HepG2 (cell line): ENCODE measurements around the gene ZNF48. TPM values are rescaled to one million over a fixed set of nuclear protein-coding genes. Genes with fewer than 3 reads are reported as not detected.

ENCODE experiments used
- ATAC-seq: fragments of 200-7000 bp; cut with Tn5 transposase; 3 replicates; pipeline ENCODE4 v1.9.1; 2020; ENCODE audit warnings: mild to moderate bottlenecking, moderate library complexity
- BruUV-seq: library from RNA; stranded (reverse); fragments of 400-500 nt; replicated peaks from 2 replicates; lab custom pipeline; 2021; lab: Mats Ljungman, UMichigan
- CTCF ChIA-PET: fragments of 300-600 bp; formaldehyde crosslinking; extraction: SDS; loops from one replicate; lab custom pipeline; 2021; ENCODE audit warnings: low total read pairs, inconsistent platforms, low intra/inter-chr PET ratio; lab: Yijun Ruan, JAX
- POLR2A ChIA-PET: fragments of 350-600 bp; sonication (Branson Sonifier 250); formaldehyde crosslinking; loops from one replicate; lab custom pipeline; 2020; ENCODE audit warnings: antibody characterized with exemption, inconsistent platforms; lab: Yijun Ruan, JAX
- DNase-seq: peaks from one replicate; pipeline ENCODE4 v3.0.0-alpha.2; 2015; ENCODE audit warnings: low spot score
- FAIRE-seq: peaks from 3 replicates; lab custom pipeline; 2011; peaks lifted over from hg19 to GRCh38; lab: Jason Lieb, UNC
- H2AFZ ChIP-seq: one replicate; pipeline ENCODE4 v1.6.1; 2011; ENCODE audit warnings: low read length, inconsistent platforms
- H3K27ac ChIP-seq: fragments of 300-600 bp; 3 replicates; pipeline ENCODE4 v1.8.0; 2011; ENCODE audit warnings: mixed run types, mild to moderate bottlenecking, mixed read lengths, low read length, inconsistent platforms; ENCODE audit not compliant: insufficient read depth; ENCODE audit errors: extremely low read length
- H3K27me3 ChIP-seq, 2 experiments: fragments of 200-600 bp in 1 of 2; 2 replicates in 1 of 2; 3 replicates in 1 of 2; pipeline versions ENCODE4 v1.6.0 to v1.8.0; 2011; ENCODE audit warnings: low read length in 2 of 2, mild to moderate bottlenecking in 2 of 2, moderate library complexity in 2 of 2, inconsistent platforms in 1 of 2; ENCODE audit not compliant: insufficient read depth in 2 of 2, control insufficient read depth in 1 of 2
- H3K36me3 ChIP-seq, 2 experiments: fragments of 200-600 bp in 1 of 2; replicated peaks in 1 of 2; 2 replicates in 1 of 2; 3 replicates in 1 of 2; pipeline versions ENCODE4 v1.5.1 to v1.8.0; 2011; ENCODE audit warnings: low read length in 2 of 2, inconsistent platforms in 1 of 2; ENCODE audit not compliant: insufficient read depth in 2 of 2, control insufficient read depth in 1 of 2
- H3K4me1 ChIP-seq: 2 replicates; pipeline ENCODE4 v1.5.1; 2012; ENCODE audit warnings: low read length, inconsistent platforms; ENCODE audit not compliant: insufficient read depth
- H3K4me2 ChIP-seq: 2 replicates; pipeline ENCODE4 v1.6.0; 2011; ENCODE audit warnings: low read depth, low read length, inconsistent platforms
- H3K4me3 ChIP-seq, 3 experiments: fragments of 200-600 bp in 1 of 3; sonication (generic), shearing (Covaris generic) in 1 of 3; replicated peaks in 1 of 3; 2 replicates each; pipeline ENCODE4 v1.5.1; 2011 to 2016; ENCODE audit warnings: low read length in 3 of 3, inconsistent platforms in 2 of 3, low read depth in 2 of 3, mild to moderate bottlenecking in 2 of 3, control low read depth in 1 of 3, mixed read lengths in 1 of 3; ENCODE audit not compliant: insufficient read depth in 1 of 3
- H3K79me2 ChIP-seq: one replicate; pipeline ENCODE4 v1.6.1; 2011; ENCODE audit warnings: low read length, inconsistent platforms; ENCODE audit not compliant: insufficient read depth
- H3K9ac ChIP-seq: 2 replicates; pipeline ENCODE4 v1.6.0; 2011; ENCODE audit warnings: mild to moderate bottlenecking, low read depth, low read length, inconsistent platforms; ENCODE audit not compliant: insufficient read depth
- H3K9me3 ChIP-seq: 2 replicates; pipeline ENCODE4 v1.5.1; 2012; ENCODE audit warnings: mild to moderate bottlenecking, low read length
- H4K20me1 ChIP-seq: 2 replicates; pipeline ENCODE4 v1.6.0; 2011; ENCODE audit warnings: inconsistent platforms, mild to moderate bottlenecking, low read length, moderate library complexity; ENCODE audit not compliant: insufficient read depth
- CBX5 ChIP-seq: sonication (generic); formaldehyde crosslinking; IDR thresholded peaks from 2 replicates; pipeline ENCODE4 v1.4.0; 2020; ENCODE audit warnings: missing genetic modification reagents, borderline replicate concordance
- KLF15 ChIP-seq: sonication (generic); formaldehyde crosslinking; IDR thresholded peaks from 2 replicates; pipeline ENCODE4 v1.8.1; 2023; ENCODE audit warnings: borderline replicate concordance, mild to moderate bottlenecking, inconsistent platforms, missing genetic modification reagents, mixed read lengths
- NFE2 ChIP-seq: sonication (generic); formaldehyde crosslinking; IDR thresholded peaks from 2 replicates; pipeline ENCODE4 v1.4.0; 2020; ENCODE audit warnings: missing genetic modification reagents
- PRMT3 ChIP-seq: sonication (generic); formaldehyde crosslinking; IDR thresholded peaks from 2 replicates; pipeline ENCODE4 v1.8.1; 2022; ENCODE audit warnings: low read depth, mild to moderate bottlenecking, moderate library complexity, missing genetic modification reagents, borderline replicate concordance
- ZKSCAN1 ChIP-seq: fragments of 150-350 bp; IDR thresholded peaks from 2 replicates; pipeline ENCODE4 v1.6.1; 2014; ENCODE audit warnings: low read length
- ZNF570 ChIP-seq: sonication (generic); formaldehyde crosslinking; IDR thresholded peaks from 2 replicates; pipeline ENCODE4 v1.4.0; 2020; ENCODE audit warnings: mild to moderate bottlenecking, missing genetic modification reagents, borderline replicate concordance
- WGBS: methylation state at CpG from one replicate; pipeline ENCODE4 v1.1.6; 2017; ENCODE audit warnings: low lambda C conversion rate; 5-methylcytosine and 5-hydroxymethylcytosine counted together
- in situ Hi-C: cut with HindIII; loops from 2 replicates; pipeline ENCODE4 v1.10.0; 2017; ENCODE audit warnings: low pct_unique_long_range_greater_than_20kb; ENCODE audit not compliant: extremely low pct_ligation_motif_present
- intact Hi-C: fragments of 100-400 bp; cut with micrococcal nuclease; formaldehyde crosslinking; loops from one replicate; pipeline ENCODE4 v1.10.0; 2022; ENCODE audit not compliant: unreplicated experiment
- polyA plus RNA-seq, 8 experiments: library from polyadenylated mRNA; depleted of rRNA in 3 of 8; stranded (reverse) in 7 of 8; unstranded in 1 of 8; fragments of >200 nt; fragmentation: Illumina TruSeq in 4 of 8; extraction: Trizol in 4 of 8; gene quantifications; 2 replicates each; pipeline versions ENCODE4 v1.2.1 to v1.2.3, GENCODE V29; 2011 to 2016; ENCODE audit warnings: low read depth in 4 of 8, missing spikeins in 1 of 8, mixed read lengths in 1 of 8; ENCODE audit not compliant: insufficient read depth in 1 of 8
- total RNA-seq, 5 experiments: library from RNA; depleted of rRNA; stranded (reverse); fragments of >200 nt; fragmentation: Illumina TruSeq; extraction: Trizol; gene quantifications; 2 replicates each; pipeline ENCODE4 v1.2.3, GENCODE V29; 2016; ENCODE audit warnings: low read depth in 1 of 5
- TF ChIP-seq, protein P1 (sequence below): sonication (generic); formaldehyde crosslinking; IDR thresholded peaks from one replicate; pipeline ENCODE4 v1.5.1; 2020; ENCODE audit warnings: mild to moderate bottlenecking, missing genetic modification reagents; ENCODE audit errors: not compliant biosample characterization
- TF ChIP-seq, protein P2 (sequence below): sonication (generic); formaldehyde crosslinking; IDR thresholded peaks from 2 replicates; pipeline ENCODE4 v1.5.0; 2020; ENCODE audit warnings: missing genetic modification reagents

ZNF48 gene
- total and polyA plus RNA-seq, 2 of the 13 experiments (the other 11 are each of a cell fraction or from before 2014, with no cell fraction given) = 9.9 to 12.3 TPM

DNA sequence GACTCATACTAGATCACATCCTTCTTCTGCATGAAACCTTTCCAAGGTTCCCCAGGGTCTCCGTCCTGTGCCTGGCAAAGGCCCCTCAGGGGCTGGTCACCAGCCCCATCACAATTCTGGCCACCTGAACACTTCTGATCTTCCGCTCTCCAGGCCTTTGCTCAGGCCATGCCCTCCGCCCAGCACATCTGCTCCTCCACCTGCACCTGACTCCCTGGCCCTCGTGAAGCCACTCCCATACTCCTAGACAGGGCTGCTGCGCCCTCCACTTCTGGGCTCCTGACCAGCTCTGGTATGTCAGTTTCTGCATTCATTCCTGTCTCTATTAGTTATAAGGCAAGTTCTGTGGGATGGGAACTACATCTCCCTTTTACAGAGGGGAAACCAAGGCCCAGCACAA, 22.5 kb upstream of the ZNF48 start:
- FAIRE-seq (no peak), DNase-seq (no peak), ATAC-seq (no peak)
- H3K27ac ChIP-seq = no peak overlapping the region
- ChIA-PET POLR2A (interaction anchor here (1.3 to 2.6 kb wide), 3 partner anchors 10 to 37 kb away, joined by 4 to 11 read pairs (median 6); partner anchors contain the start of genes SEPTIN1 and ZNF771), CTCF (no interaction called here)
- no peaks in the 10 kb centered on the region; a peak in 1 of 5 replicates for H3K27me3 ChIP-seq
- H3K9me3 ChIP-seq = no peaks in the 10 kb centered on the region
- intact Hi-C loops = no loop called here
- no peak overlapping the region; the same call in 1 of the 2 replicates for H3K9ac ChIP-seq
- peak overlapping the region; percentile 85 for H3K4me2 ChIP-seq
- no TSS peak for BruUV-seq
- H3K4me1 ChIP-seq = peaks cover 46% of the 10 kb centered on the region
- in situ Hi-C loops = no loop called here
- peaks cover 20% of the 10 kb centered on the region for H3K79me2 ChIP-seq
- WGBS = 46% methylated on average over 5 of the region's 5 CpGs
- peaks cover 14% of the 10 kb centered on the region; the same call in 1 of the 2 replicates for H4K20me1 ChIP-seq
- H3K4me3 ChIP-seq = no peak overlapping the region
- H3K36me3 ChIP-seq = no peaks in the 10 kb centered on the region
- no peak overlapping the region for H2AFZ ChIP-seq
- TF ChIP-seq, protein P1, sequence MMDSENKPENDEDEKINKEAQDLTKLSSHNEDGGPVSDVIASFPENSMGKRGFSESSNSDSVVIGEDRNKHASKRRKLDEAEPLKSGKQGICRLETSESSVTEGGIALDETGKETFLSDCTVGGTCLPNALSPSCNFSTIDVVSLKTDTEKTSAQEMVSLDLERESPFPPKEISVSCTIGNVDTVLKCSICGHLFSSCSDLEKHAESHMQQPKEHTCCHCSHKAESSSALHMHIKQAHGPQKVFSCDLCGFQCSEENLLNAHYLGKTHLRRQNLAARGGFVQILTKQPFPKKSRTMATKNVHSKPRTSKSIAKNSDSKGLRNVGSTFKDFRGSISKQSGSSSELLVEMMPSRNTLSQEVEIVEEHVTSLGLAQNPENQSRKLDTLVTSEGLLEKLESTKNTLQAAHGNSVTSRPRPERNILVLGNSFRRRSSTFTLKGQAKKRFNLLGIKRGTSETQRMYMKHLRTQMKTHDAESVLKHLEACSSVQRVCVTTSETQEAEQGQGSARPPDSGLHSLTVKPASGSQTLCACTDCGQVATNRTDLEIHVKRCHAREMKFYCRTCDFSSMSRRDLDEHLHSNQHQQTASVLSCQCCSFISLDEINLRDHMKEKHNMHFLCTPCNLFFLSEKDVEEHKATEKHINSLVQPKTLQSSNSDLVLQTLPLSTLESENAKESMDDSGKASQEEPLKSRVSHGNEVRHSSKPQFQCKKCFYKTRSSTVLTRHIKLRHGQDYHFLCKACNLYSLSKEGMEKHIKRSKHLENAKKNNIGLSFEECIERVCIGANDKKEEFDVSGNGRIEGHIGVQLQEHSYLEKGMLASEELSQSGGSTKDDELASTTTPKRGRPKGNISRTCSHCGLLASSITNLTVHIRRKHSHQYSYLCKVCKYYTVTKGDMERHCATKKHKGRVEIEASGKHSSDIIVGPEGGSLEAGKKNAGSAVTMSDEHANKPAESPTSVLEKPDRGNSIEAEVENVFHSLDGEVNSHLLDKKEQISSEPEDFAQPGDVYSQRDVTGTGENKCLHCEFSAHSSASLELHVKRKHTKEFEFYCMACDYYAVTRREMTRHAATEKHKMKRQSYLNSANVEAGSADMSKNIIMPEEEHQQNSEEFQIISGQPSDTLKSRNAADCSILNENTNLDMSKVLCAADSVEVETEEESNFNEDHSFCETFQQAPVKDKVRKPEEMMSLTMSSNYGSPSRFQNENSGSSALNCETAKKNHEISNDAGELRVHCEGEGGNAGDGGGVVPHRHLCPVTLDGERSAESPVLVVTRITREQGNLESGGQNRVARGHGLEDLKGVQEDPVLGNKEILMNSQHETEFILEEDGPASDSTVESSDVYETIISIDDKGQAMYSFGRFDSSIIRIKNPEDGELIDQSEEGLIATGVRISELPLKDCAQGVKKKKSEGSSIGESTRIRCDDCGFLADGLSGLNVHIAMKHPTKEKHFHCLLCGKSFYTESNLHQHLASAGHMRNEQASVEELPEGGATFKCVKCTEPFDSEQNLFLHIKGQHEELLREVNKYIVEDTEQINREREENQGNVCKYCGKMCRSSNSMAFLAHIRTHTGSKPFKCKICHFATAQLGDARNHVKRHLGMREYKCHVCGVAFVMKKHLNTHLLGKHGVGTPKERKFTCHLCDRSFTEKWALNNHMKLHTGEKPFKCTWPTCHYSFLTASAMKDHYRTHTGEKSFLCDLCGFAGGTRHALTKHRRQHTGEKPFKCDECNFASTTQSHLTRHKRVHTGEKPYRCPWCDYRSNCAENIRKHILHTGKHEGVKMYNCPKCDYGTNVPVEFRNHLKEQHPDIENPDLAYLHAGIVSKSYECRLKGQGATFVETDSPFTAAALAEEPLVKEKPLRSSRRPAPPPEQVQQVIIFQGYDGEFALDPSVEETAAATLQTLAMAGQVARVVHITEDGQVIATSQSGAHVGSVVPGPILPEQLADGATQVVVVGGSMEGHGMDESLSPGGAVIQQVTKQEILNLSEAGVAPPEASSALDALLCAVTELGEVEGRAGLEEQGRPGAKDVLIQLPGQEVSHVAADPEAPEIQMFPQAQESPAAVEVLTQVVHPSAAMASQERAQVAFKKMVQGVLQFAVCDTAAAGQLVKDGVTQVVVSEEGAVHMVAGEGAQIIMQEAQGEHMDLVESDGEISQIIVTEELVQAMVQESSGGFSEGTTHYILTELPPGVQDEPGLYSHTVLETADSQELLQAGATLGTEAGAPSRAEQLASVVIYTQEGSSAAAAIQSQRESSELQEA (CRISPR knock-in tag) = no peak
- TF ChIP-seq KLF15 (CRISPR knock-in tag) (no peak), CBX5 (CRISPR knock-in tag) (no peak), PRMT3 (CRISPR knock-in tag) (no peak), ZKSCAN1 (no peak), NFE2 (no peak), ZNF570 (CRISPR knock-in tag) (no peak)
- TF ChIP-seq, protein P2, sequence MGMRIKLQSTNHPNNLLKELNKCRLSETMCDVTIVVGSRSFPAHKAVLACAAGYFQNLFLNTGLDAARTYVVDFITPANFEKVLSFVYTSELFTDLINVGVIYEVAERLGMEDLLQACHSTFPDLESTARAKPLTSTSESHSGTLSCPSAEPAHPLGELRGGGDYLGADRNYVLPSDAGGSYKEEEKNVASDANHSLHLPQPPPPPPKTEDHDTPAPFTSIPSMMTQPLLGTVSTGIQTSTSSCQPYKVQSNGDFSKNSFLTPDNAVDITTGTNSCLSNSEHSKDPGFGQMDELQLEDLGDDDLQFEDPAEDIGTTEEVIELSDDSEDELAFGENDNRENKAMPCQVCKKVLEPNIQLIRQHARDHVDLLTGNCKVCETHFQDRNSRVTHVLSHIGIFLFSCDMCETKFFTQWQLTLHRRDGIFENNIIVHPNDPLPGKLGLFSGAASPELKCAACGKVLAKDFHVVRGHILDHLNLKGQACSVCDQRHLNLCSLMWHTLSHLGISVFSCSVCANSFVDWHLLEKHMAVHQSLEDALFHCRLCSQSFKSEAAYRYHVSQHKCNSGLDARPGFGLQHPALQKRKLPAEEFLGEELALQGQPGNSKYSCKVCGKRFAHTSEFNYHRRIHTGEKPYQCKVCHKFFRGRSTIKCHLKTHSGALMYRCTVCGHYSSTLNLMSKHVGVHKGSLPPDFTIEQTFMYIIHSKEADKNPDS = no peak
